GM21825 (cell line): ENCODE measurements around the gene IDUA.
"Not testable (repeated sequence)": the region's sequence is repeated elsewhere in the genome, so short reads cannot be mapped to it uniquely, and the experiment has no call there.

Experiments used
- ATAC-seq: cut with Tn5 transposase; IDR thresholded peaks from one replicate; pipeline ENCODE4 v1.9.1; 2021; ENCODE audit warnings: mild to moderate bottlenecking, moderate library complexity; ENCODE audit not compliant: unreplicated experiment

IDUA gene

DNA sequence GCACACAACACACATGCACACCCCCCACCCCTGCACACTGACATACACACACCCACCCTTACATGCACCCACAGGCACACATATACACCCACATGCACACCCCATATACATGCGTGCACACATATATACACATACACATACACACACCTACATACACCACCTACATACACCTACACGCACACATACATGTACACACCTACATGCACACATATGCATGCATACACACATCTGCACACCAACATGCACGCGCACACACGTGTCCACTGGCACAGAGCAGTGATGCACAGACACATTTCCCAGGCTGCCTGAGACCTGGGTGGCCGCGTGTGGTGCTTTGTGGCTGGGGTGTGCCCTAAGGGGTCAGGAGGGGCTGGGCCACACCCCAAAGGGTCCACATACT, 56.3 kb downstream of the IDUA start:
- ATAC-seq, result no peak

DNA sequence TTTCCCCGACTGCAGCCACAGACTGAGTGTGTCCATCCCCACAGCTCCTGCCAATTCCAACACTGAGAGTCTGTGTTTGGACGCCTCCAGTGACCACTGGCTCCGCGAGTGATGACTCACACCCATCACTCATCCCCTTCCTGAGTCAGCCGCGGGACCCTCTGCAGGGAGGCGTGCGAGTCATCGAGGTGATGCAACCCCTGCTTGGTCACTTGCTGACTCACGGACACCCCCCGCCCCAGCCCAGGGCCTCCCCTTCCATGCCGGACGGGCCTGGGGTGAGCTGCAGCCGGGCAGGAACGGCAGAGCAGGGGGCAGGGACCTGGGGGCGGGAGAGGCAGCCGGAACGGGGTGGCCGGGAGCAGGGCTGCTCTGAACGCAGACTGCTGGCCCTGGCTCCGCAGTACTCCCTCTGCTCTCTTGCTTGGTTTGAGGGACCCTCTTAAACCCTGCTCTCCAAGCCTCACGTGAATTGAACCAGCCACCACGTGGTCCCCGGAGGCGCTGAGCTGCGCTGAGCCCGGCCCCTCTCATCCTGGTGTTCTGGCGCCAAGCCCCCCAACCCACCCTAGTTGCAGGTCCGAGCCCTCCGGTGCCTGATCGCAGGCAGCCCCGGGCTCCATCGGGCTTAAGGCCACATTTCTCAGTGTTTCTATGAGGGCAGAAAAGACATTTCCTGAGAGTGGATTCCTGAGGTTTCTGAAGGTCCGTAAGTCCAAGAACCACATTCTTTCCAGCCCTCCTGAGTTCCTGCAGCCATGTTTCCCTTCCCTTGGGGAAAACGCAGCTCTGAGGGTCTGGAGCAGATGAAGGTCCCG, 57.0 kb downstream of the IDUA start:
- ATAC-seq, result no peak

DNA sequence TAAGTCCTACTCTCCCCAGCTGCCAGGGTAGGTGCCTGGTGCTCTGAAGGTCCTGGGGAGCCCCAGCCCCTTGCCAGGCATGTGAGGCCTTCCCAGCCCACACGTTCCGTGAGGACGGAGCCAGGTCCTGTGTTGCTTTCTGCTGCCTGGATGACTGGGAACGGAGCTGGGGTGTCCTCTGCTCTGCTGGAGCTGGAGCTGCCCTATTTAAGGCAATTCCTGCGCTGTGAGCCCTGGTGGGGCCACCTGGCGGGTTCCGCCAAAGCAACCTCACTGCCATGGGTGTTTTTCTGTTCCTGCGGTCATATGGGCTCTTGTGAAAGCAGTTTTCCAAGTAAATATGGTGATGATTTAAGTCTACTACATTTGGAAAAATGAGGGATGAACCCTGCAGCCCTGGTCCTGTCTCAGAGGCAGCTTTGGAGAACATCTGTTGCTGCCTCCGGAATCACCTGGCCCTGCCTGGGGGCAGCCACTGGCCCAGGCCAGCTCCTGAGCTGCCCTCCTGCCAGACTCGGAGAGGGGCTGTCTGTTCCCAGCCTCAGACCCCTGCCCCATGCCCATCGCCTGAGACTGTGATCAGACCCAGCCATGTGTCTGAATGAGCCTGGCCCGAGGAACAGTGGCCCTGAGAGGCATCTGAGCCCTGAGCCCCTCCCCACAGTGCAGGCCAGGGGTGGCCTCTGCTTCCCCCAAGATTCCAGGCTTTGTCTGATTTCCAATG, 57.8 kb downstream of the IDUA start:
- no peak for ATAC-seq

DNA sequence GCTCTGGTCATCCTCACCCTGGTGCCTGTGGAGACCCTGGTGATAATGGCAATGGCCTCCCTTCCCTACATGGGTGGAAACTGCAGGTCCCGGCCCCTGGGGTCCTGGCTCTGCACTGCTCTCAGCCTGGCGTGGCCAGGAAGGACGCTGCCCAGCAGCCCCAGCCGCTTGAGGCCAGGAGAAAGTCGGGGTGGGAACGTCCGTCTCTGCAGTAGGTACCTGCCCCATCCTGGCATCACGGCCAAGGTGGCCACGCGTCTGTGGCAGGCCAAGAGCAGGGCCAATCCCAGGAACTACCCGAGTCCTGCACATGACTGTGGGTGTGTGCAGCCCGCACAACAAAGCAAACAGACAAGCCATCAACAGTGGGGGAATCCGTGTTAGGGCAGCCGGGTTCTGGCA, 58.4 kb downstream of the IDUA start:
- no peak for ATAC-seq

DNA sequence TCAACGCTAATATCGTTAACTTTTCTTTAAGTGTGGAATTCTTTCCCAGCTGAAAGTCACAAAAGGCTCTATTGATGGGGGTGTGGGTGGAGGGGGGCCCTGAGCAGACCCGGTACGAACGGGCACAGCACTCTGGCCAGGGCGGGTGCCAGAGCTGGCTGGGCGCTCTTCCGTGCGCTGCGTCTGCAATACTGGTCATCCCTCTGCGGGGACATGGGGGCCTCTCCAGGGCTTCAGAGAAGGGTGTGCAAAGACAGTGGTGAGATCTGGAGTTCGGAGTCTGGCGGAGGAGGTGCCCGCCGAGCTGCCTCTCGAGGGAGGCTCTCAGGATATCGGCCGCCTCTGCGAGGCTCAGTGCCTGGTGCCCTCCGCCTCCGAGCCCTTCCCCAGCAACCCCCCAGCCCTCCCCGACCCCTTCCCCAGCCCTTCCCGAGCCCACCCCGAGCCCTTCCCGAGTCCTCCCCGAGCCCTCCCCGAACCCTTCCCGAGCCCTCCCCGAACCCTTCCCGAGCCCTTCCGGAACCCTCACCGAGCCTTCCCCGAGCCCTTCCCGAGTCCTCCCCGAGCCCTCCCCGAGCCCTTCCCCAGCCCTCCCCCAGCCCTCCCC, 58.9 kb downstream of the IDUA start:
- ATAC-seq, result no peak

DNA sequence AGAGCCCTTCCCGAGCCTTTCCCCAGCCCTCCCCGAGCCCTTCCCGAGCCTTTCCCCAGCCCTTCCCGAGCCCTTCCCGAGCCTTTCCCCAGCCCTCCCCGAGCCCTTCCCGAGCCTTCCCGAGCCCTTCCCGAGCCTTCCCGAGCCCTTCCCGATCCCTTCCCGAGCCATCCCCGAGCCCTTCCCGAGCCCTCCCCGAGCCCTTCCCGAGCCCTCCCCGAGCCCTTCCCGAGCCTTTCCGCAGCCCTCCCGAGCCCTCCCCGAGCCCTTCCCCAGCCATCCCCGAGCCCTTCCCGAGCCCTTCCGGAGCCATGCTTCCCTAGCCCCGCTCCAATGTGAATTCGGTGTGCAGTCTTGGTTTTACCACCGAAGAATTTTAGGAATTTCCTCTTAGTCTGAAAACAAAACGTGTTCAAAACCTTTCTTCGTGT, 59.8 kb downstream of the IDUA start:
- ATAC-seq, result not testable (repeated sequence)

DNA sequence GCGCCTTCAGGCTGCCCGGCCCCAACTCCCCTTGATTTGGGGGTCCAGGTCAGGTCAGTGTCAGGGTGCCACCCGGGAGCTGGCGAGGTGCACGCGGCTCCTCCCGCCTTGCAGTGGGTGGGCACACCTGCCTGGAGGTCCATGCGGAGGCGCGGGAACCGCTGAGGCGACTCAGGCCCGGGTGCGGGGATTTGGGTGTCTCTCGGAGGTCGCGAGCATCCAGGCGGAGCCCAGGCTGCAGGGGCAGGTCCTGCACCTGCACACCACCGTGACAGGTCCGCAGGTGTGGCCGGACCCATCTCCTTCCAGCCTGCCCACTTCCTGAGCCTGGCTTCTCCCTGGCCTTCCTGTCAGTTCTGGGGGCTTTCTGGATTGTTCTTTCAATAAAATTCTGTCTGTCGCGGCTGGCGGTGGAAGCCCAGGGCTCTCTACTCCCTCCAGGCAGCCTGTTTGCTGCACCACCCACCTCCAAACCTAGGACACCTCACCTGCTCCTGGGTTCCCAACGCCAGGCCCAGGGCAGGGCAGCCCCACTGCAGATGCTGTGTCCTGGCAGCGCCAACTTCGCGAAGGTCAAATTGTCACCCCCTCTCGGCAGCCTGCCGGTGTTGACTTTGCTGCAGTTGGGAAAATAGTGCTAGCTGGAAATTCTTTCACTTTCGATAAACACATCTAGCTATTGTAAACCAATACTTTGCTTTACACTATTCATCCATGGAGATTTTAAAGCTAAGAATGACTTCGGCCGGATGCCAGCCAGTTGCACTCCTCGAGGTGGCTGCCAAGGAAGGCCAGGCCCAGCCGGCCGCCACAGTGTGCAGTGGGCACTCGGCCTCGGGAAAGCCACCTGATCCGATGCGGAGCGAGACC, 60.5 kb downstream of the IDUA start:
- no peak for ATAC-seq

DNA sequence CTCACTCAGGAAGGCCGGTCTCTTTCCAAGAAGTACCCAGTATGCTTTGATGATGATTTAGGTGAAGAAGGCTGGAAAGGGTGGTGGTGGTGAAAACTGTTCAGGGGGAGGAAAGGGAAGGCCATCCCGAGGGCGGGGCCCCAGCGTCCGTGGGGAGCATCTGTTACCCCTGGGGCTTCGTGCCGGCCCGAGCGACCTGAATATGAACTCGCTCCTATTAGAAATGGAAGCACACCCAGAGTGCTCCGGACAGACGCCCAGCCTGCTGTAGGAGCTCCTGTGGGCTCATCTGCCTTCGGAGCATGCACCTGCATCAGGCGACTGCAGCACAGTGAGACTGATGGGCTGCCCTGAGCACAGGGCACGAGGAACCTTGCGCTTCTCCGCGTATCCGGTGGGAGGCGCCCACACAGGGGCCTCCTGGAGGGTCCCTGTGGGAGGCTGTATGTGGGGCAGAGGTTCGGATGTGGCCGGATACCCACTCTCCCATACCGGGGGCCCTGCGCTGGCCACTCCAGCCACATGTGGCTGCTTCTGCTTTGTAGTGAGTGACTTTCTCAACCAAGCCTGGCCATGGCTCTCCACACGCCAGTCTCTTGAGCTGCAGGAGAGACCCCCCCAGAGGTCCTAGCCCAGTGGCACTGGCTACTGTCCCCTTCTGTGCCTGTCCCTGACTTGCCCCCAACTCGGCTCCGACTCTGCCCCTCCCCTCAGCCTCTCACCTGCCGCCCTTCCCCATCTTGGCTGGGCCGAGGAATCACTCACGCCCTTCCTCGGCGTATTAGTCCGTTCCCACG, 61.3 kb downstream of the IDUA start:
- ATAC-seq, result no peak

DNA sequence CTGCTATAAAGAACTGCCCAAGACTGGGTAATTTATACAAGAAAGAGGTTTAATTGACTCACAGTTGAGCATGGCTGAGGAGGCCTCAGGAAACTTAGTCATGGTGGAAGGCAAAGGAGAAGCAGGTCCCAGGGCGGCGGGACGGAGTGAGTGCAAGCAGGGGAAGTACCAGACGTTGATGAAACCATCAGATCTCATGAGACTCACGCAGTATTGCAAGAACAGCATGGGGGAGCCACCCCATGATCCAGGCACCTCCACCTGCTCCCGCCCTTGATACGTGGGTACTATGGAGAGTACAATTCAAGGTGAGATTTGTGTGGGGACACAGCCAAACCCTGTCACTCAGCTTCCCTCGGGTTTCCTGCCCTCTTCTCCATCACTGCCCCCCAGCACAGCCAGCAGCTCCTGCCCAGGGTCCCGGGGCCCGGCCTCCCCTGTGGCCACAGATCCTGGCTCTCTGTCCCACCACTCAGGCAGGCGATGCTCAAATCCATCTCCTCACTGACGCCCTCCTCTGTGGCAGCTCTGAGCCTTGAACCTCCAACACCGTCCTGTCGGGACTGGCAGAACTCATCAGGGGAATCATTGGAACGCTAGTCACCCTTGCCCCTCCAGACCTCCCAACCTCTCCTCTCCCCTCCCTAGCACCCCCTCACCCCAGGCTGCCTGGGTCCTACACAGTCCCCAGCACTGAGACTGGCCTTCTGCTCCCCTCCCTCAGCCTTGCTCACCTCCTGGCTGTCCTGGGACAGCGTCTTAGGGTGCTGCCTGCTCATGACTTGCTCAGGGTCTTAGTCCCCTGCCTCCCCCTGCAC, 62.1 kb downstream of the IDUA start:
- no peak for ATAC-seq

DNA sequence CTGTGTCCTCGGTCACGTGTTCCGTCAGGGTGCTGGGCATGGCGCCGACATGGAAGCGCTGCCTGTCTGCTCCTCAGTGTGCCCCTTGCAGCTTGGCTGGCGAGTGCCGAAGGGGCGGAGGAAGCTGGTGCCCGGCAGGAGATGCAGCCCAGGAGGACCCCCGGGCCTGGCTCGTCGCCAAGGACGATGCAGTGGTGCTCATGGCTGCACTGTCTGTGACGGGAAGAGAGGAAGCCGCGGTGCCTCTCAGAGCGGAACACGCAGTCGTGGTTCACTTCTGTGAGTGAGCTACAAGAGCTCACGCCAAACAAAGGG, 62.7 kb downstream of the IDUA start:
- no peak for ATAC-seq

DNA sequence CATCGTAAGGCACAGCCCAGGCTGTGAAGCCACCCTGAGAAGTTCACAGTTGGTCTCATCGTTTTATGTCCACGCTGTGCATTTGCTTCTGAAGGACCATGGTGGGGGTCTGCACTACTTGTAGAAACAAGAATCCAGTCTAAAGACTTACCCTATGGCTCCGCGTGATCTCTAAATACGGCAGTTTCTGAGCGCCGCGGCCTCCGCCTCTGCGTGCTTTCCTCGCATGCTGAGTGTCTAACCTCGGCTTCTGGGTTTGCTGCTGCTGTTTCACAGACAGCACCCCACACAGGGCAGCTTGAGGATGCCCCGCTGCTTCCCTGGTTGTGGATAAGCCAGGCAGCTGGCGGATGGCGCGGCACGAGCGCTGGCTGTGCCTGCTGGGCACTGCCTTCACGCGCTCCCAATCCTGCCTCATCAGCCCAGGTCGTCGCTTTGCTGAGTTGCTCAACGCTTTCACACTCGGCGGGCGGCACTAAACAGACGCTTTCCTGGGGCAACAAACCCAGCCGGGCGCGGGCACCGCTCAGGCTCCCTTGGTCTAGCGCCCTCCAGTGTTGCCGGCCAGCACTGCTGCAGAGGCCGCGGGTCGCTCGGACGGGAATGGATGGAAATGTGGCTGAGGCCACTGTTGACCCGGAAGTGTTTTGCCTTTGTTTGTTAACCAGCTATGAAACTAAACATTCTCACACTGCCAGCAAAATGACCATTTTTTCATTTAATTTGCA, 63.8 kb downstream of the IDUA start:
- no peak for ATAC-seq

DNA sequence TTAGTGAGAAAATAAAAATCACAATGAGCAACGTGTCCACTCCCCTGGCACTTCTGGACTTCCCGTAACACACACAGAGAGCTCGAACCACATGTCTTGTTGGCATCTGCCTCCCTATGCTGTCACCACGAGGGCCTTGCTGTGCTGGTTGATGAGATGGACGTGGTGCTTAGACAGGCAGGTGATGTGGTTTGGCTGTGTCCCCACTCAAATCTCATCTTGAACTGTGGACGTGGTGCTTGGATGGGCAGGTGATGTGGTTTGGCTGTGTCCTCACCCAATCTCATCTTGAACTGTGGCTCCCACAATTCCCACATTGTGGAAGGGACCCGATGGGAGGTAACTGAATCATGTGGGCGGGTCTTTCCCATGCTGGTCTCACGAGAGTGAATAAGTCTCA, 64.6 kb downstream of the IDUA start:
- no peak for ATAC-seq

DNA sequence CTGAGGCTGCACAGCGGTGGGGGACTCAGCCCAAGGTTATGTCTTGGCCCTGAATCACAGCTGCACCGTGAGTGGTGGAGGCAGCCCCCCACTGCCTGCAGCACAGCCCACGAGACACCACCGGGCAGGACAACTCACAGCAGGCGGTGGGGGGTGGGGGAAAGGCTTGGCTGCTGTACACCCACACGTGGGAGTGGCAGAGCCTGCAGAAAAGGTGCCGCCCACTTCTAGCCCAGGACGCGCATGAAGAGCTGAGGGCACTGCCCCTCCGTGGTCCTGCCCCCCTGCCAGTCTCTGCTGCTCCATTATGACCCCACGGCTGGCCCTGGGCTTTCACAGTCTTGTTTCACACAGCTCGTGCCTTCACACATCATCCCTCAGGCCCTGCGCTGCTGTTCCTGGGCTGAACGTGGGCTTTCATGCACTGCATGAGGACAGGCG, 65.4 kb downstream of the IDUA start:
- ATAC-seq, result no peak

DNA sequence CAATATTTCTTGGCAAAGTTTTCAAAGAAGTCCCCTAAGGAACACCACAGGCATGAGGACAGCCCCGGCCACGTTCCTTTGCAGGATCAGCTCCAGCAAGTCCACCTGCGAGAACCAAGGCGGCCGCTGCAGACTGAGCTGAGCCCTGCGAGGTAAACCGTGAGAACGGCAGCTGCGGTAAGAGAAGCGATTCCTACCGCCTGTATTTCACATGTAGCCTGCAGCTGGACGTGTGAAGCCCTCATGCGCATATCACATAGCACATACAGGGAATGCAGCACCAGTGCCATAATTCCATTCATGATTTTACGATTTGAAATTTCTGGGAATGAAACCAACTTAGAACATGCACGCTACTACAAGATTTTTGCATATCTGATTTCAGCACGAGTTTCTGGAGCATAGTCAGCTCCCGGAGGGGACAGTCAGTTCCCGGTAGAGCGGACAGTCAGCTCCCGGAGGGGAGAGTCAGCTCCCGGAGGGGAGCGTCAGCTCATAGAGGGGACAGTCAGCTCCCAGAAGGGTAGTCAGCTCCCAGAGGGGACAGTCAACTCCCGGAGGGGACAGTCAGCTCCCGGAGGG, 66.3 kb downstream of the IDUA start:
- ATAC-seq, result no peak

DNA sequence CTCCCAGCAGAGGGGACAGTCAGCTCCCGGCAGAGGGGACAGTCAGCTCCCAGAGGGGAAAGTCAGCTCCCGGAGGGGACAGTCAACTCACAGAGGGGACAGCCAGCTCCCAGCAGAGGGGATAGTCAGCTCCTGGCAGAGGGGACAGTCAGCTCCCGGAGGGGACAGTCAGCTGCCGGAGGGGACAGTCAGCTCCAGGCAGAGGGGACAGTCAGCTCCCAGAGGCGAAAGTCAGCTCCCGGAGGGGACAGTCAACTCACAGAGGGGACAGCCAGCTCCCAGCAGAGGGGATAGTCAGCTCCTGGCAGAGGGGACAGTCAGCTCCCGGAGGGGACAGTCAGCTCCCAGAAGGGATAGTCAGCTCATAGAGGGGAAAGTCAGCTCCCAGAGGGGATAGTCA, 67.0 kb downstream of the IDUA start:
- ATAC-seq, result not testable (repeated sequence)
